ENCODE measurements around the gene GNPTAB.

GRCh38 chr12:101862245-101862644 lies 31.5 kb upstream of the GNPTAB start:
- no peak for TF ChIP-seq CTCF (IDR thresholded peaks at IDR 0.05)
- TF ChIP-seq POLR2A (IDR thresholded peaks at IDR 0.05) = no peak
